MCF 10A (cell line): ENCODE measurements around the gene EMP3. TPM values are rescaled to one million over a fixed set of nuclear protein-coding genes. Genes with fewer than 3 reads are reported as not detected.

Experiments
- BruUV-seq: library from RNA; stranded (reverse); fragments of 400-500 nt; replicated peaks from 2 replicates; lab custom pipeline; 2021; lab: Mats Ljungman, UMichigan
- CTCF ChIA-PET: fragments of 300-600 bp; sonication (Branson Sonifier 250); formaldehyde crosslinking; extraction: SDS; loops from one replicate; lab custom pipeline; 2021; ENCODE audit warnings: antibody characterized with exemption, inconsistent platforms; lab: Yijun Ruan, JAX
- POLR2A ChIA-PET: fragments of 300-600, 350-650 bp; sonication (Branson Sonifier 250); formaldehyde crosslinking; extraction: SDS; loops from one replicate; lab custom pipeline; 2020; ENCODE audit warnings: antibody characterized with exemption, inconsistent platforms; lab: Yijun Ruan, JAX
- DNase-seq: peaks from one replicate; pipeline ENCODE4 v3.0.0-alpha.2; 2018; ENCODE audit not compliant: unreplicated experiment
- H3K27ac Mint-ChIP-seq: one replicate; pipeline ENCODE4 v1.8.0; 2022; ENCODE audit warnings: mild to moderate bottlenecking, low read depth, mixed read lengths; ENCODE audit not compliant: unreplicated experiment
- H3K27me3 Mint-ChIP-seq: one replicate; pipeline ENCODE4 v1.8.0; 2022; ENCODE audit warnings: mixed read lengths; ENCODE audit not compliant: insufficient read depth, unreplicated experiment
- H3K36me3 Mint-ChIP-seq: one replicate; pipeline ENCODE4 v1.8.0; 2022; ENCODE audit warnings: mild to moderate bottlenecking, moderate library complexity, mixed read lengths; ENCODE audit not compliant: insufficient read depth, unreplicated experiment
- H3K4me1 Mint-ChIP-seq: one replicate; pipeline ENCODE4 v1.8.0; 2022; ENCODE audit warnings: mixed read lengths; ENCODE audit not compliant: insufficient read depth, unreplicated experiment
- H3K4me3 Mint-ChIP-seq: one replicate; pipeline ENCODE4 v1.8.0; 2022; ENCODE audit warnings: mild to moderate bottlenecking, moderate library complexity, mixed read lengths; ENCODE audit not compliant: unreplicated experiment
- H3K9me3 Mint-ChIP-seq: one replicate; pipeline ENCODE4 v1.8.0; 2022; ENCODE audit warnings: mixed read lengths; ENCODE audit not compliant: unreplicated experiment
- intact Hi-C: fragments of 100-400 bp; cut with micrococcal nuclease; formaldehyde crosslinking; loops from 2 replicates; pipeline ENCODE4 v1.14.1; 2022
- total RNA-seq: library from RNA; stranded (reverse); gene quantifications from 2 replicates; pipeline ENCODE4 v1.2.3, GENCODE V29; 2022
- TF ChIP-seq, protein P1 (sequence below): fragments of 200-600 bp; IDR thresholded peaks from one replicate; pipeline ENCODE4 v1.8.0; 2022; ENCODE audit warnings: antibody characterized with exemption, mild to moderate bottlenecking; ENCODE audit not compliant: unreplicated experiment

Gene EMP3
- total RNA-seq, 1 experiment from 2014 or later: 198 TPM

DNA sequence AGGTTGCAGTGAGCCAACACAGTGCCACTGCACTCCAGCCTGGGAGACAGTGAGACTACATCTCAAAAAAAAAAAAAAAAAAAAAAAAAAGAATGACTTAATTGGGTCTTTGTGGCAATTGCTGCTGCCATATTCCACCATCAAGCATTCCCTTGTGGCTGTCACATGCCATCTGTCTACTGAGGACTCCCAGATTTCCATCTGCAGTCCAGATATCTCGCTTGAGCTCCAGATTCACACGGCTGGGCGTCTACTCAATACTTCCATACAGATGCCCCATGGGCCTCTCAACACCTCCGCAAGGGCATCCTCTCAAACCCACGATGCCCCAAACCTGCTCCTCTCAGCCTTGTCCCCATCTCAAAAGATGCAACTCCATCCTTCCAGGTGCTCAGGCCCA lies 25.5 kb downstream of the EMP3 start:
- TF ChIP-seq, protein P1, sequence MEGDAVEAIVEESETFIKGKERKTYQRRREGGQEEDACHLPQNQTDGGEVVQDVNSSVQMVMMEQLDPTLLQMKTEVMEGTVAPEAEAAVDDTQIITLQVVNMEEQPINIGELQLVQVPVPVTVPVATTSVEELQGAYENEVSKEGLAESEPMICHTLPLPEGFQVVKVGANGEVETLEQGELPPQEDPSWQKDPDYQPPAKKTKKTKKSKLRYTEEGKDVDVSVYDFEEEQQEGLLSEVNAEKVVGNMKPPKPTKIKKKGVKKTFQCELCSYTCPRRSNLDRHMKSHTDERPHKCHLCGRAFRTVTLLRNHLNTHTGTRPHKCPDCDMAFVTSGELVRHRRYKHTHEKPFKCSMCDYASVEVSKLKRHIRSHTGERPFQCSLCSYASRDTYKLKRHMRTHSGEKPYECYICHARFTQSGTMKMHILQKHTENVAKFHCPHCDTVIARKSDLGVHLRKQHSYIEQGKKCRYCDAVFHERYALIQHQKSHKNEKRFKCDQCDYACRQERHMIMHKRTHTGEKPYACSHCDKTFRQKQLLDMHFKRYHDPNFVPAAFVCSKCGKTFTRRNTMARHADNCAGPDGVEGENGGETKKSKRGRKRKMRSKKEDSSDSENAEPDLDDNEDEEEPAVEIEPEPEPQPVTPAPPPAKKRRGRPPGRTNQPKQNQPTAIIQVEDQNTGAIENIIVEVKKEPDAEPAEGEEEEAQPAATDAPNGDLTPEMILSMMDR: no peak
- no peaks in the 10 kb centered on the region for H3K27me3 Mint-ChIP-seq
- BruUV-seq: no TSS peak
- no peaks in the 10 kb centered on the region for H3K4me1 Mint-ChIP-seq
- peaks cover 4% of the 10 kb centered on the region for H3K36me3 Mint-ChIP-seq
- ChIA-PET CTCF (interaction anchor here (0.6 to 1.6 kb wide), 5 partner anchors 10 to 63 kb away, joined by 3 to 5 read pairs (median 4); partner anchors contain the start of gene KDELR1), POLR2A (interaction anchor here (1.3 kb wide), 1 partner anchor 10 kb away, joined by 5 read pairs; no protein-coding TSS in a partner anchor)
- no peak for DNase-seq
- no peak overlapping the region for H3K4me3 Mint-ChIP-seq
- H3K9me3 Mint-ChIP-seq: no peaks in the 10 kb centered on the region
- H3K27ac Mint-ChIP-seq: no peak overlapping the region
- intact Hi-C loops: no loop called here

GRCh38 chr19:48351341-48351752 lies 26.0 kb downstream of the EMP3 start:
- intact Hi-C loops: no loop called here
- POLR2A ChIA-PET: interaction anchor here (1.3 kb wide), 1 partner anchor 10 kb away, joined by 5 read pairs; no protein-coding TSS in a partner anchor
- H3K4me1 Mint-ChIP-seq: no peaks in the 10 kb centered on the region

DNA sequence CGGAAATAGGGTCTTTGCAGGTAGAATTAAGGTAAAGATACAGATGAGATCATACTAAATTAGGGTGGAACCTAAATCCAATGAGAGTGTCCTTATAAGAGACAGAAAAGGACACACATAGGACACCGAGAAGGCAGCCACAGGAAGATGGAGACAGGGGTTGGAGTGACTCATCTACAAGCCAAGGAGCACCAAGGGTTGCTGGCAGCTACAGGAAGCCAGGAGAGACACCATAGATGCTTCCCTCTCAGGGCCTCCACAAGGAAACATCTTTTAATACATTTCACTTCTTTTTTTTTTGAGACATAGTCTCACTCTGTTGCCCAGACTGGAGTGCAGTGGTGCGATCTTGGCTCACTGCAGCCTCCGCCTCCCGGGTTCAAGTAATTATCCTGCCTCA lies 28.3 kb downstream of the EMP3 start:
- Mint-ChIP-seq H3K36me3 (peaks cover 14% of the 10 kb centered on the region), H3K27ac (no peak overlapping the region), H3K27me3 (no peaks in the 10 kb centered on the region), H3K4me3 (no peak overlapping the region), H3K4me1 (no peaks in the 10 kb centered on the region), H3K9me3 (no peaks in the 10 kb centered on the region)
- ChIA-PET CTCF (interaction anchor here (0.6 to 0.7 kb wide), 3 partner anchors 9 to 201 kb away, joined by 3 to 4 read pairs (median 3); no protein-coding TSS in a partner anchor), POLR2A (interaction anchor here (0.6 to 2.4 kb wide), 2 partner anchors 10 to 1623 kb away, joined by 4 to 10 read pairs; partner anchors contain the start of genes SYNGR4 and TMEM143)
- intact Hi-C loops: no loop called here
- TF ChIP-seq, protein P1: no peak
- no TSS peak for BruUV-seq
- no peak for DNase-seq

More at GRCh38 chr19:48351341-48351752, 26.0 kb downstream of the EMP3 start:
- TF ChIP-seq, protein P1: peak; percentile 70
- Mint-ChIP-seq H3K9me3 (no peaks in the 10 kb centered on the region), H3K27me3 (no peaks in the 10 kb centered on the region), H3K27ac (no peak overlapping the region), H3K36me3 (peaks cover under 1% of the 10 kb centered on the region), H3K4me3 (no peak overlapping the region)
- CTCF ChIA-PET: interaction anchor here (0.8 to 1.6 kb wide), 4 partner anchors 10 to 40 kb away, joined by 4 to 5 read pairs (median 4); partner anchors contain the start of gene KDELR1
- BruUV-seq: no TSS peak
- DNase-seq: peak; percentile 74

DNA sequence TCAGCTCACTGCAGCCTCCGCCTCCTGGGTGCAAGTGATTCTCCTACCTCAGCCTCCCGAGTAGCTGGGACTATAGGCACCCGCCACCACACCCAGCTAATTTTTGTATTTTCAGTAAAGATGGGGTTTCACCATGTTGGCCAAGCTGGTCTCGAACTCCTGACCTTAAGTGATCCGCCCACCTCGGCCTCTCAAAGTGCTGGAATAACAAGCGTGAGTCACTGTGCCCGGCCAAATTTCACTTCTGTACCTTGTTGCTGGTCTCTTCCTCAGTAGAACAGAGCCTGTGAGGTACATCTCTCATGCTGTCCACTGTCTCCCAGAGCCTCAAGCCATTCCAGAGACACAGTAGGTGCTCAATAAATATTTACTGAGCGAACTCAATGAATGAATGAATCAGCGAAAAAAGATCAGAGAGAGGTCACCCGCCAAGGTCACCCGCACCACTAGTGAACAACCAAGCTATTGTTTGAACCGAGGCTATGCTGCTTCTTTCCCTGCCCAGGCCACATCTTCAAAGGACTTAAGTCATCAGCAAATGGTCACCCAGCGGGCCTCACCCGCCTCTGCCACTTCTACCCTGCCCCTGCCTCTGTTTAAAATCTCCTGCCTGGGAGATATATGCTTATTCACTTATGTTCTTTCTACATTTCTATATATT lies 29.1 kb downstream of the EMP3 start:
- Mint-ChIP-seq H3K9me3 (no peaks in the 10 kb centered on the region), H3K4me3 (no peak overlapping the region), H3K27ac (no peak overlapping the region), H3K4me1 (no peaks in the 10 kb centered on the region), H3K36me3 (peaks cover 14% of the 10 kb centered on the region), H3K27me3 (no peaks in the 10 kb centered on the region)
- TF ChIP-seq, protein P1: no peak
- ChIA-PET POLR2A (interaction anchor here (2.4 kb wide), 1 partner anchor 9 kb away, joined by 10 read pairs; the partner anchor contains the start of genes SYNGR4 and TMEM143), CTCF (interaction anchor here (0.6 kb wide), 1 partner anchor 59 kb away, joined by 3 read pairs; no protein-coding TSS in a partner anchor)
- no peak for DNase-seq
- intact Hi-C loops: no loop called here
- no TSS peak for BruUV-seq
